NCI-H748 treated with DMSO at 0.1 percent for 48 hours (cell line): ENCODE results near the gene SLCO1A2.
"Not testable (repeated sequence)": the region's sequence is repeated elsewhere in the genome, so short reads cannot be mapped to it uniquely, and the experiment has no call there.

Experiments used
- DNase-seq: peaks from one replicate; lab custom pipeline; 2025; lab: John Stamatoyannopoulos, UW

SLCO1A2 gene, protein sequence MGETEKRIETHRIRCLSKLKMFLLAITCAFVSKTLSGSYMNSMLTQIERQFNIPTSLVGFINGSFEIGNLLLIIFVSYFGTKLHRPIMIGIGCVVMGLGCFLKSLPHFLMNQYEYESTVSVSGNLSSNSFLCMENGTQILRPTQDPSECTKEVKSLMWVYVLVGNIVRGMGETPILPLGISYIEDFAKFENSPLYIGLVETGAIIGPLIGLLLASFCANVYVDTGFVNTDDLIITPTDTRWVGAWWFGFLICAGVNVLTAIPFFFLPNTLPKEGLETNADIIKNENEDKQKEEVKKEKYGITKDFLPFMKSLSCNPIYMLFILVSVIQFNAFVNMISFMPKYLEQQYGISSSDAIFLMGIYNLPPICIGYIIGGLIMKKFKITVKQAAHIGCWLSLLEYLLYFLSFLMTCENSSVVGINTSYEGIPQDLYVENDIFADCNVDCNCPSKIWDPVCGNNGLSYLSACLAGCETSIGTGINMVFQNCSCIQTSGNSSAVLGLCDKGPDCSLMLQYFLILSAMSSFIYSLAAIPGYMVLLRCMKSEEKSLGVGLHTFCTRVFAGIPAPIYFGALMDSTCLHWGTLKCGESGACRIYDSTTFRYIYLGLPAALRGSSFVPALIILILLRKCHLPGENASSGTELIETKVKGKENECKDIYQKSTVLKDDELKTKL

DNA sequence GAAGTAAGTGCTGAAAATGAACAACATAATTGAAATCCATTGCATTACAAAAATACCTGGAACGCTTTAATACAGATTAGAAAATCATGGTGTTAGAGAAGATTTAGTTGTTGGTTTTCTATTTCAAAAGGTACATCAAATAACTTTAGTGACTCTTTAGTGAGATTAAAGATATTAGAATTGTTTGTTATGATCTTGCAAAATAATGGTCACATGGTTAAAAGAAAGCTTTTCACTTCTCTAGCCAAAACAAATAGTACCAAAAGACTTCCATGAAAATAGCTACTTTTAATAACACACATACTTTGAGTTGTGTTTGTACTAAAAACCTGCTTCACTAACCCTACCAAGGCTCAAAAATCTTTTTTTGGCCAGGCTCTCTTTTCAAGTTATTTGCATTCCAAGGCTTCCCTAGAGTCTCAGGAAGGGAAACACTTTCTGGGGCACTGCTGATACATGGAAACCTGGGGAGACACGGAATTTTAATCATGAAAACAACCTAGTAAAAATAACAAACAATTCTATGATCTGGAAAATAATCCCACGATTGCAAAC lies at the start of gene SLCO1A2:
Gene SLCO1A2 (minus strand): TSS at position 147 of the 555 bp plus-strand sequence. CDS start 270 bp downstream, outside the sequence.
- no peak for DNase-seq

DNA sequence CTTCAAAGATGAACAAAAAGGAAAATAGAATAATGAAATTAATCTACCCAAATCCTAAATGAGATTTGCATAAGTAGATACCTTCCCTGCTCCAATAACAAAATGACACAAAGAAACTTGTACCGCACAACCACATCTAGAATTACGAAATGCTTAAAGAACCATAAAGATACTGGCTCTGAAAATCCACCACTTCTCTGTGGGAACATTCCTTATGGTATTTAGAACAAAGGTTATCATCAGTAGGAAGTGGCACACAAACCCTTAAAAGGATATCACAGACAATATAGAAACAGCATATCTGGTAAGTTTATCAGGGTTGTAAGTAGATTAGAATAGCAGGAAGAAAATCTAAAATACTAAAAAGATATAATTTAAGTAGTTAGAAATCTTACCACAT lies 49.5 kb upstream of the SLCO1A2 start:
- DNase-seq: no peak

DNA sequence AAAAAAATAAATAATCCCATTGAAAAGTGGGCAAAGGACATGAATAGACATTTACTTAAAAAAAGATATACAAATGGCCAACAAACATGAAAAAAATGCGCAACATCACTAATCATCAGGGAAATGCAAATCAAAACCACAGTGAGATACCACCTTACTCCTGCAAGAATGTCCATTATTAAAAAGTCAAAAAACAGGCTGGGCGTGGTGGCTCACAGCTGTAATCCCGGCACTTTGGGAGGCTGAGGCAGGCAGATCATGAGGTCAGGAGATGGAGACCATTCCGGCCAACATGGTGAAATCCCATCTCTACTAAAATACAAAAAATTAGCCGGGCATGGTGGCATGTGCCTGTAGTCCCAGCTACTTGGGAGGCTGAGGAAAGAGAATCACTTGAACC lies 46.6 kb upstream of the SLCO1A2 start:
- not testable (repeated sequence) for DNase-seq

DNA sequence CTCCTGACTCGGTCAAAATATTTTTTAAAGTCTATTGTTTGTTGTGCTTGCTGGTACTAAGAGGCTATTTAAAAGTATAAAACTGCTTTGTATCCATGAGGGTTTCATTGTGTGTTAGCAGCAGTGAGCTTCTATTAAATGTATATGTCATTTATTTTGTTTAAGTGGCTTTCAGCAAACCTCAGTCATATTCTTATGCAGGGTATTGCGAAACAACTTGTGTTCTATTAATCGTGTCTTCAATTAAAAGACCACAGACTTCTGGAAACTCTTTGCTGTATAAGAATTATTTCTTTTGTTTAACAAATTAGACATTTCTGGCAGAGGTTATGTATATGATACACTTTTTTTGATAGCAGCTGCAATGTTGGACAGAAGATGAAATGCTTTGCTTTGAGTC lies 44.5 kb upstream of the SLCO1A2 start:
- DNase-seq: no peak

DNA sequence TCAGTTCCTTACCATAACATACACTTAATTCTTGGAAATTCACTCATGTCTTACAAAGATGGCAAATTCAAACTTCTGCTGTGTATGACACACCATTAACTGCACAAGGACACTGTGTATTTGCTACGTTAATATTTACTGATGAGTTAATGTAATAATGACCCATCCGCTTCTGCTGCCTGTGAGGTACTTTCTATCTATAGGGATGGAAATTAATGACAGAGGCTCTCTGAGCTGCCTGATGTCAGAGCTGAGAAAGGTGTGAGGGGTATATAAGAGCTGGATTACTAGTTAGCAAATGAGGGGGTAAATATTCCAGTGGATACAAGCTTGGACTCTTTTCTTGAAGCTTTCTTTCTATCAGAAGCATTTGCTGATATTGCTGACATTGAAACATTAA lies 37.9 kb upstream of the SLCO1A2 start, which contains the start of gene IAPP:
Gene IAPP (plus strand): TSS at position 301 of the 400 bp plus-strand sequence. CDS start 450 bp downstream, outside the sequence.
- no peak for DNase-seq

DNA sequence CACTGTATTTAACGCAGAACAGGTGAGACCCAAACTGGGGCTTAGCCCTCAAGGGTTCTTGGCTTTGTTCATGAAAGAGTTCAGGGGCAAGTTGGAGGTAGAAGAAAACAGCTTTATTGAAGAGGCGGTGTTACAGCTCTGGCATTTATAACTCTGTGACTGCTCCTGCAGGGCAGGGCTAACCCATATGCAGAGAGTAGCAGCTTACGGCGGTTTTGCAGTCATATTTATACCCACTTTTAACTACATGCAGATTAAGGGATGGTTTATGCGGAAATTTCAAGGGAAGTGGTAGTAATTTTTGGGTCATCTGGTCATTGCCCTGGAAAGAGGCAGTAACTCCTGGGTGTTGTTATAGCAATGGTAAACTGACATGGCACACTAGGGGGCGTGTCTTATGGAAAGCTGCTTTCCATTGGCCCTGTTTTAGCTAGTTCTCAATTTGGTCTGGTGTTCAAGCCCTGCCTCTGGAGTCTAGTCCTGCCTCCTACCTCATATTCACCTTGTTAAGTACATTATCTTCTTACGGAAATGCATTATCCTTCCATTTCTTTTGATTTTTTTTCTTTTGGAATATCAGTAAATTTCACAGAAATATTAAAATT lies 36.2 kb upstream of the SLCO1A2 start:
- DNase-seq: no peak

DNA sequence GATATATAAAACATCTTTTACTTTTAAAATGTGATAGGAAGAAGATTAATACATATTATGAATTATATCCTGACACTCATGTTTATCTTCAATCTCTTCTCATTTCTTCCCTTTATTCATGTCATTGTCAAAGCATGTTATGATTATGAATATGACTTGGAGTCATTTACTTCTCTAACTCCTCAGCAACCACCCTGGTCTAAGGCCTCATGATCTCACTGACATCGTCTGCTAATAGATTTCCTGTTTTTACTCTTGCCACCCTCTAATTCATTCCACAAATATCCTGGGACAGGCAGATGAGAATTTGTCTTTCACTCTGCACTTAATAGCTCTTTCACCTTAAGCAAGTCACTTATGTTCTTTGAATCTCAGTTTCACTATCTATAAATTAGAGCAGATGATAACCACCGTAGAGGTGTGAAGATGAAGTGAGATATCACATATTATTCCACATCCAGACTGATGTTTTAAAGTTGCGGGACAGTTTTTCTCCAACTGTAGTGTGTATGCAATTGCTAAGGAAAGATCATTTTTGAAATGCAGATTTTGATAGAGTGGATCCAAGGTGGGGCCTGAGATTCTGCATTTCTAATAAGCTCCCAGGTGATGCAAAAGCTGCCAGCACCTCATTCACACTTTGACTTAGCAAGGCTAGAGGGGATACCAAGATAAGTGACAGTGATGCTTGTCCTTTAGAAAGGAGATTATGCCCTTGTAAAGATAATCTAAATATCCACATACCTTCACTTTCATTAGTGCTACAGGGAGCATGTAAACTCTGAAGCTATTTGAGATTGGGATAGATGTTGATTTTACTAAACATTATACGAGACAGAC lies 34.6 kb upstream of the SLCO1A2 start:
- DNase-seq: no peak

DNA sequence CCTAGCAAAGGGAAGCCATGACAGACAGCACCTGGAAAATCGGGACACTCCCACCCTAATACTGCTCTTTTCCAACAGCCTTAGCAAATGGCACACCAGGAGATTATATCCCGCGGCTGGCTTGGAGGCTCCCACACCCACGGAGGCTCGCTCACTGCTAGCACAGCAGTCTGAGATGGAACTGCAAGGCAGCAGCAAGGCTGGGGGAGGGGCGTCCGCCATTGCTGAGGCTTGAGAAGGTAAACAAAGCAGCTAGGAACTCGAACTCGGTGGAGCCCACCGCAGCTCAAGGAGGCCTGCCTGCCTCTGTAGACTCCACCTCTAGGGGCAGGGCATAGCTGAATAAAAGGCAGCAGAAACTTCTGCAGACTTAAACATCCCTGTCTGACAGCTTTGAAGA lies 25.9 kb upstream of the SLCO1A2 start:
- DNase-seq: not testable (repeated sequence)

DNA sequence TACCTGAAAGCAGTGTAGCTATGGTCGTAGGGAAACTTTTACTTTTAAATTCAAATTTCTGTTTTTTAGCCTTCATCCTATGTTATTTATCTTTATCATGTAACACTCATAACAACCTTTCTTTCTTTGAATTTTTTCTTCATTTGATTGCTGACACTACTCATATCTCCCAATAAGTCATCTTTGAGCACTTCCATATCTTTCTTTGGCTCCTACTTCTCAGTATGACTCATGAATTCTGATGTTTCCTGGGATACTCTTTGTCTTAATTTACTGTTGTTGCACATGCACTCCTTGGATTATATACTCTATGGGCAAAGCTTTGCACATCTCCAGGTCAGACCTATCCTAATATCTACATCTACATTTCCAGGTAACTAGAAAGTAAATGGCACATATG lies 19.9 kb upstream of the SLCO1A2 start:
- DNase-seq: no peak

DNA sequence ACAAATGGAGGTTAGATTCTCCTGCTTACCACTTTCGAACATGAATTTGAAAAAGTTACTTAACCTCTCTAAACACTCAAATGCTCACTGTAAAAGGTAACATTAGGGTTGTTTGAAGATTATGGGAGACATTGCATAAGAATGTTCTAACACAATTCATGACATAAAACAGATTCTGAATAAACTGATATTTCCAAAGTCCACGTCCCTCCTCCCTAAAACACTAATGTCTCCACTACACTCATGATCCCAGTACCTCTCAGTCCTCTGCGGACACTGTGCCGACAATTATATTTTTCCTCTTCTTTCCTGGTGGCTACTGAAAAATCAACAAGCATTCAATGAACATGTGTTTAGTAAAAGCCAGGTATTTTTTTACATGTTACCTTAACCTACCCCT lies 19.2 kb upstream of the SLCO1A2 start:
- no peak for DNase-seq

DNA sequence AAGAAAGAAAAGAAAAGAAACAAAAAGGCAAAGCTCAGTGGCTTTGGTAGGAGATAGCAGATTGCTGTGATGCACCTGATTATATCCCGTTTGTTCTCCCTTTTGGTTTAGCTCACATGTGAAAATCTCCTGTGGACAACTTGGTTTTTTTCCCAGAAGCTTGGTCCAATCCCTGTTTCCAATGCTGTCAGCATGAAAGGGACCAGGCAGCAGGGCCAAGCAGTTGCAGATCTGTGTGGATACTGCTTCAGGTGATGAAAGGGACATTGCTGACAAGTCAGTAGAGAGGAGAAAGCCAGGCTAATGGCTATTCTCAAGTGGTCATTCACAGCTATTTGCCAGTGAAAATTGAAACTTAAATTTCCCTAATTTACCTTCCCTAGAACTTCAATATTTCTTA lies 18.8 kb upstream of the SLCO1A2 start:
- no peak for DNase-seq

DNA sequence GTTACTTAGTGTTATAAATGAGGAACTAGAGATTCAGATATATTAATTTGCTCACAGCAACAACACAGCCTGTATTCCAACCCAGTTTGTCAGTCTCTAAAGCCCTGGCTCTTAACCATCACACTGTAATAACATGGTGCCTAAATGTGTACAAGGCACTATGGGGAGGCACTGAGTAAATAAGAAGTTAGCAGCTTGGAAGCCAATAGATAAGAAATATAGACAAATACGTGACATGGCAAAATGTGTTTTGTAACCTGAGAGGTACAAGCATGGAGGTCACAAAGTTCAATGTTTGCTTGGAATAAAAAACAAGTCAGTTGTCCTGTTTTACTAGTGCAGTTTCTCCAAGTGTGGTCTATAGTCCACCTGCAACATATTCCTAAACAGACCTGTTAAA lies 16.3 kb upstream of the SLCO1A2 start:
- no peak for DNase-seq

DNA sequence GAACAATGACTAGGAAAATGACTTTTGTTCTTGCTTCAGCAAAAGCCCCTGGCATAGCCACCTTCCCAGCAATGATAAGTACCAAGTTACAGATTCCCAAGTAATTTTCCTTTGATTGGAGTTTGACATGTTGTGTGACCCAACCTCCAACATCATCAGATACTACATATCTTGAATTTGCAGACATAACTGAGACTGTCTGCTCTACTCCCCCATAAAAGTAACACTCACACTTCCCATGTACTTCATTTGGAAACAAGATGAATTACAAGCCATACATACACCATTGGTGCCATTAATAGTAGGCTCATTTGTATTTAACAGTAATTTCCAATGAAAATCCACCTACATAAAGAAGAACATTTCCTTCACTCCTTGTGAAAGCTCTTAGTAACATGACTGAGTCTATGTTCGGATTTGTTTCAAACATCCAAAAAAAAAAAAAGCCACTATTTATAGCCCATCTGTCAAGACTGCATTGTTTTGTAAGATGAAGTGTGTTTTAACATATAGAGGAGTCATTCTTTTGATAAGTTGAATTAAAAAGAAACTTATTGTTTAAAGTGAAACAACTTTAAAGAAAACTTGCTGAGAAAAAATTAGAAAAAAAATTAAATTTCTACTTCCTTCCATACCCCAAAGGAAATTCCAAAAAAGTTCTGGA lies 12.0 kb upstream of the SLCO1A2 start:
- DNase-seq: no peak

DNA sequence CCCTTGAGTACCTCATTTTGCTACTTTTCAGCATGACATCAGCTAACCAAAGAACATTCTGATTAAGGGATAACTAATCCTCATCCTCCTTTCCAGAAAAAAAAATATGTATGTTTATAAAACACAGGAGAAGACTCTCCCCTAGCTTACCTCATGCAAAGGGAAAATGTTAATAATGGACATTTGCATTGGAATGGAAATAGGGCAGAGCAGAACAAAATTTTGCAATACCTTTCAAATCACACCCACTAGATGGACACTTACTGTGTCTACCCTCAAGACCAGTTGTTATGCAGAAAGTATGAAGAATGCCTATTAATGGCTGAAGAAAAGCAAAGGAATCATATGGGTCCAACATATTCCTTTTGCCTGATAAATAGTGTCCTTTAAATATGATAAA lies 8.9 kb upstream of the SLCO1A2 start:
- DNase-seq: no peak

DNA sequence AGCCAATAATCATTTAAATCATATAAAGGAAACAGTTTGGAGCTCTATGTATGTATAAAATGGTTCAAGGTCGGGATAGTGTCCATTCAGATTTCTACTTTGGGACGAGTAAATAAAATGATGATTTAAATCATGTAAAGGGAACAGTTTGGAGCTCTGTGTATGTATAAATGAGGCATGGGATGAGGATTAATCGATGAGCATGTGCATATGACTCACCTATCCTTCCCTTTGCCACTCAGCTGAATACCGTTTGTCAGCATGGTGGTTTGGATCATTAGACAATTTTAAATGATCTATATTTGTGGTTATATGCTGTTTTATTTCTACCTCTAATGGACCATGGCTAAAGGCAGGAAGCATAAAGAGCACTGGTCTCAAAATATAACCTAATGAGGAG lies 7.1 kb upstream of the SLCO1A2 start:
- DNase-seq: no peak

DNA sequence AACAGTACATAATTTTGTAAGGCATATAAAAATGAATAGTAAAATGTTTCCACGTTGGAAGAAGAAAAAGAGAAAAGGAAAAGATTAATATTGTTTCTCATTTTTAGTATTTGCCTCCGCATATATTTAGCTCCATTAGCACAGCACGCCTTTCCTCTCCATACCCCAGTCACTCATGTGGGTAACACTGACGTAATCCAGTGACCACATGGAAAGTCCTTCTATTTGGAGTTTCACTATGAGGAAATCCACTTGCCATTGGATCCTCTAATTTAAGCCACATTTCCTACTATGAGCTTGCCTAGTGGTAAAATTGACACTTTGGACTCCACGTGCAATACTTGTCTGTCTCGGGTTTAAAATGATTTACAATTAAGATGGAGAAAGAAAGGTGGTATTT lies 5.7 kb upstream of the SLCO1A2 start:
- no peak for DNase-seq

DNA sequence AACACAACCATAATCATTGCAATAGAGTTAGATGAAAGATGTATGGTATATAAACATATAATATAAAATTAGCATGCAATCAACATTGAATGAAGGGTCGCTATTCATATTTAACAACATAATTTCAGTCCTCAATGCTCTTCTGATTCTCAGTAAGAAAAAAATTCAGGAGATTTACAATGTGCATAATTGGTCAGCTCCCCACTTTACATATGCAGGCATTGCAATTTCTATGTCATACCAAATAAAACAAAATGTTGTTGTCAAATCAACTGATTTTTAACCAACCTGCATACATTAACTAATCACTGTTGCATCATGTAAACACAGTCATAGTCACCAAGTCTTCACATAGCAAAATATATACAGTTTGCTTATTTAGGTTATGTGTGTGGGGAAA lies 5.2 kb upstream of the SLCO1A2 start:
- no peak for DNase-seq

DNA sequence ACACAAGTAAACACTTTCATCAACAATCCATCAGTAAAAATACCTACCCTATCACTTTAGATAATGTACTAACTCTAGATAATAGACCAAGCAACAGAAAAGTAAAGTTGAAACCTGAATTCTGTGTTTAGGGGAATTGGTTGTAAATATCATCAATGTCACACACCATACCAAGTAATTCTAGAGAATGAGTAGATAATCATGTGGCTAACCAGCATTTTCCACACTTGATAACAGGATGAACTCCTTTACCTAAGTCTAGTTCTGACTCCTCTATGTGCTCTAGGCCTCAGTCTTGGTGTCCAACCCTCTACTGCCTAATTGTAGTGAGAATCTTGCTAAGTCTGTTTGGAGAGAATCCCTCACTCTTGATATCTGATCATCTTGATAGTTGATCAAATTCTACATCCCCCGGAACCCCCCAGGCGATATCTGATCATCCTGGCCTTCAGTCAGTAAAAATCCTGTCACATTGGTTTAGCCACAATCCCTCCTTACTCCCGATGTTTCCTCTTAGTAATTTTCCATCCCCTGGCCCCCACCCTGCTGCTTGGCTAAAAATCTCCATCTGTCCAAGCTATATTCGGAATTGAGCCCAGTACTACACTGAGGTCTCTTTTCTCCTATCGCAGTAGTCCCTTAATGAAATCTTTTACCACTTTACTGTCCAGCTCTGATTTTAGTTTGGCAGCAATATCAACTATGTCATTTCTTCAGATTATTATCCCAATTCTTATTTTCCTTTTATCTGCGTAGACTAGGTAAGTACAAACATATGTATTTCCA lies 3.4 kb upstream of the SLCO1A2 start:
- no peak for DNase-seq

DNA sequence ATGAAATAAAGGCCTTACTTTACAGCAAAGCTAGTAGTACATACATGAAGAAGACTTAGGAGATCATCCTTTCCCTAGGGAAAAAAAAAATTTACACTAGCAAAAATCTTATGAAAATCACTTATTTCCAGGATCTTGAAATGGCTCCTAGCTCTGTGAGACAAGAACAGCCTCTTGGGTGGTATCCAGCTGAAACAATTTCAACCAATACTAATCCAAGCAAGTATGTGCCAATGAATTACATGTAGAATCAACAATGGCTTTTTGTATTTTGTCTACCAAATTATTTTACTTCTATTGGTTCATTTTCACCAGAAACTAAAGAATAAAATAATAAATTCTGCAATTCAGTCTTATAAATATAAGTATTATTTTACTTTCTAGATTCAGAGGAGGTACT lies 2.7 kb upstream of the SLCO1A2 start:
- no peak for DNase-seq

DNA sequence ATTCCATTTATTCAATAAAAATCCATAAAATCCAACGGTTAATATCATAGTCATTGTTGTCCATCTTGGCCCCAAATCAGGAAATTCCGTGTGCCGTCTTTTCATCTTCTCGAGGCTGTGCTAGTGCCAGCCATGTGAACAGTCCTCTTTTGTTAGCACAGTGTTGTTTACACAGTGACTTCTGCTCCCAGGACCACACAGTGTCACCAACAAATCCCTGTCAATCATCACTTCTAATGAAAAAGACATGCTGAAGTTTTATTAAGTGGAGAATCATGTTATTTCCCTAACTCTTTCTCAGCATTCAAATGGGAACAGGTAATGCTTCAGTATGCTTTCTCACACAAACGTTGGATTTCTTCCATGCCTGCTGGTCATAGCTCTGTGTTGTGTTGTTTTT lies 1.9 kb upstream of the SLCO1A2 start:
- DNase-seq: no peak
